GM08714 (cell line): ENCODE data around the gene KEL.

Experiments used
- H3K4me3 ChIP-seq: fragments of 200-500 bp; sonication (Bioruptor generic); 2 replicates; pipeline ENCODE4 v1.5.1; 2014; ENCODE audit warnings: mild to moderate bottlenecking, low read length, inconsistent platforms
- ZNF274 ChIP-seq: IDR thresholded peaks from 2 replicates; pipeline ENCODE4 v1.6.1; 2012; ENCODE audit warnings: mild to moderate bottlenecking, low read depth, low read length

Gene KEL

GRCh38 chr7:142905759-142906158 is 56.4 kb downstream of the KEL start:
- TF ChIP-seq ZNF274 = no peak
- H3K4me3 ChIP-seq = no peak overlapping the region

DNA sequence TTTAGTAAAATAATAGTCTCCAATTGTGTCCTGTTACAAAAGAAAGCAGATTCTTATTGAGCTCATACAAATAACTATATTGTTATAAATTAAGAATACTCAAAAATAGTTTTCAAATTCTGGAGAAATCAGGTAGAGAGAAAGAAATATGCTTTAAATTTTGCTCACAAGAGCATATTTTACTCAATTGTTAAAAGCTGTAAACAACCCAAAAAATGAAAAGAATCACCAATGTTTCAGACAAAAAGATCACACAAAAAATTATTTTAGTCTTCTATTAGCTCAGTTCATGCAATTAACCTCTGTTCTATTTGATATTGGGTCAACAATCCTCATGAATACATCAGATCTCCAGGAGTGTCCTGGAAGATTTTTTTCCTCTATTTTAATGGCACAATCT is 58.0 kb downstream of the KEL start:
- TF ChIP-seq ZNF274 = no peak
- H3K4me3 ChIP-seq = no peak overlapping the region

- H3K4me3 ChIP-seq = no peak overlapping the region
- TF ChIP-seq ZNF274 = no peak
These were observed 60.5 kb downstream of the KEL start for GRCh38 chr7:142901426-142902259.

DNA sequence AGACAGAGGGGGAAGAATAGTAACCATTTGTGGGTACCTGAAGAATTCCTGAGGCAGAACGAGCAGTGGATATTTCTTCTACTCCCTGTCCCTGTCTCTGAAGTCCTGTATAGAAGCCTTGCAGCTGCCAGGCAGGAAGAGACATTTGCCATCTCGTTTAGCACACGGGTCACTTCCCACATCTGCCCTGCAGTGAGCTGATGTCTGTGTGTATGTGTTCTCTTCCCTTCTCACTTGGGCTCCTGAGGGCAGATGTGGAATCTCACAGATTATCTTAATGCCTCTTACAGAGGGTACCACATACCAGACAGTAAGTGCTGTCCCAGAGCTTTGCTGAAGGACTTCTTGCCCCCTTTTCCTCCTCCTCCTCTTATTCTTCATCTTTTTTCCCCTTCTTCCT is 62.5 kb downstream of the KEL start:
- TF ChIP-seq ZNF274 = no peak
- H3K4me3 ChIP-seq = no peak overlapping the region

- H3K4me3 ChIP-seq = no peak overlapping the region
- TF ChIP-seq ZNF274 = no peak
These were observed 63.6 kb downstream of the KEL start for GRCh38 chr7:142898377-142899170.

GRCh38 chr7:142897691-142898090 is 64.5 kb downstream of the KEL start:
- no peak overlapping the region for H3K4me3 ChIP-seq
- TF ChIP-seq ZNF274 = no peak

DNA sequence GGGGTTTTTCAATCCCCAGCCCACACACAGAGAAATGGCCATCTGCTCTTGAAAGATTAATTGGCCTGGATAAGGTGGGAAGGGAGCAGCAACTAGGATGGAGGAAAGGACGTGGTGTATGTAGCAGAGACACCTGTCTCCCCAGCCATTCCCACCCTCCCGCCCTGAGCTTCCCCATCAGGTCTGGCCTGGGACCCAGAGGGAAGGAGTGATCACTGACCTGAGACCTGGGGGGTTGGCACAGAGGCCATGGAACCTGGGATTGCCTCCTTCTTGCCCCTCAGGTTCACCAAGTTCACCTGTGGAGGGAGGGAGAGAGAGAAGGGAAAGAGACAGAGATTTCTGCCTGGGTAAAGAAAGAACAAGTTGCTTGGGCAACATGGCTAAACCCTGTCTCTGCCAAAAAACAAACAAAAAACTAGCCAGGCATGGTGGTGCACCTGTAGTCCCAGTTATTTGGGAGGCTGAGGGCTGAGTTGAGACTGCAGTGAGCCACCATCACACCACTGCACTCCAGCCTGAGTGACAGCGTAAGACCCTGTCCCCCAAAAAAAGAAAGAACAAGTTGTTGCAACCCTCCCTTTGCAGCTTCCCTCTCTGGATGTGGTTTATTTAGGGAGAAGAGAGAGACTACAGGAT is 65.3 kb downstream of the KEL start:
- no peak overlapping the region for H3K4me3 ChIP-seq
- TF ChIP-seq ZNF274 = no peak

- no peak for TF ChIP-seq ZNF274
- H3K4me3 ChIP-seq = no peak overlapping the region
These were observed 66.0 kb downstream of the KEL start for GRCh38 chr7:142896151-142896550.

DNA sequence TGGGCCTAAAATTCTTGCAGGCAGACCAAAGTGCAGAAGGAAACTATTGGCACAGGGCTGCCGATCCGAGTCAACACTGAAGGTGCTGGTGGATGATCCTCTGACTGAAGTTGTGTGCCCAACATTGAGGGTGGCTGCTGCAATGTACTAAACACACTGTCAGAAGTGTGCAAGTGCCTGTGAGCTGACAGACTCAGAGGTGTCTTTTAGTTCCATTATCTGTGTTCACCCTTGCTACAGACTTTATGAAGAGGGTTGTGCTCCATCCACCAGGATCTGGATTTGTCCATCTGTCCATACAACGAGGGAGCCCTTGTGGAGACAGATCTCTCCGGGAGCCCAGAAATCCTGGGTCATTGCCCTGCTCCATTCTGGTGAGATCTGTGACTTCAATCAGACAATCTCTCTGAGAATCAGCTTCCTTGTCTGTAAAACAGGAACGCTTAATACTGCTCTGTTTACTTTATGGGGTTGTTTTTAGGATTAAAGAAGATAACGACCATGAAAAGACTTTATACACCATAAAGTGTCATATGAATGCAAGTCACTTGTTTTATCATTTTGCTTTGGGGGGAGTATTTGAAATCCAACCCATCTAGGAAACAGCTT is 67.1 kb downstream of the KEL start:
- TF ChIP-seq ZNF274 = no peak
- no peak overlapping the region for H3K4me3 ChIP-seq

GRCh38 chr7:142894112-142894984 is 67.8 kb downstream of the KEL start:
- TF ChIP-seq ZNF274 = no peak
- no peak overlapping the region for H3K4me3 ChIP-seq

GRCh38 chr7:142892951-142893350 is 69.2 kb downstream of the KEL start:
- TF ChIP-seq ZNF274 = no peak

GRCh38 chr7:142891490-142892082 is 70.6 kb downstream of the KEL start:
- no peak for TF ChIP-seq ZNF274
- H3K4me3 ChIP-seq = no peak overlapping the region

More at GRCh38 chr7:142892951-142893350, 69.2 kb downstream of the KEL start:
- no peak overlapping the region for H3K4me3 ChIP-seq
